ENCODE measurements around the gene RIN3. TPM values are rescaled to one million over a fixed set of nuclear protein-coding genes. Genes with fewer than 3 reads are reported as not detected.
A peak's percentile ranks its signal among the peaks of the same experiment; 100 is the strongest.

The RIN3 gene
- total RNA-seq, 2 donors from 2014 or later, result 22.9 to 26.3 TPM

GRCh38 chr14:92561906-92562479 is 48.4 kb downstream of the RIN3 start:
- no peak for DNase-seq
- intact Hi-C loops (cut with DNase I, micrococcal nuclease), result no loop called here
- no peak for ATAC-seq

DNA sequence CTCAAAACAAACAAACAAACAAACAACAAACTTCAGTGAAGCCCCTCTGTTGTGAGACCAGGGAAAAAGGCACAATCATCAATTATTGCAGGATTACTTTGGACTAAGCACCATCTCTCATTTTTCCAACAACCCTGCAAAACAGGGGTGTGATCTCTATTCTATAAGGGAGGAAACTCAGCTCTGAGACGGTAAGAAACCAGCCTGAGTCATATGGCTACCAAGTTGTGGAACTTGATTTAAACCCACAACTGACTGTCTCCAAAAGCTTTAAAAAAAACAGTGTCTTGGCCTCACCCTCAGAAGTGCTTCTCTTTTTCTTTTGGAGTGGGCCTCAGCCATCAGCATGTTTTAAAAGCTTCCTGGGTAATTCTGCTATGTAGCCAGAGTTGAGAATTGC is 49.8 kb downstream of the RIN3 start:
- peak; percentile 25 for ATAC-seq
- intact Hi-C loops (cut with DNase I, micrococcal nuclease), result no loop called here
- DNase-seq, result no peak

DNA sequence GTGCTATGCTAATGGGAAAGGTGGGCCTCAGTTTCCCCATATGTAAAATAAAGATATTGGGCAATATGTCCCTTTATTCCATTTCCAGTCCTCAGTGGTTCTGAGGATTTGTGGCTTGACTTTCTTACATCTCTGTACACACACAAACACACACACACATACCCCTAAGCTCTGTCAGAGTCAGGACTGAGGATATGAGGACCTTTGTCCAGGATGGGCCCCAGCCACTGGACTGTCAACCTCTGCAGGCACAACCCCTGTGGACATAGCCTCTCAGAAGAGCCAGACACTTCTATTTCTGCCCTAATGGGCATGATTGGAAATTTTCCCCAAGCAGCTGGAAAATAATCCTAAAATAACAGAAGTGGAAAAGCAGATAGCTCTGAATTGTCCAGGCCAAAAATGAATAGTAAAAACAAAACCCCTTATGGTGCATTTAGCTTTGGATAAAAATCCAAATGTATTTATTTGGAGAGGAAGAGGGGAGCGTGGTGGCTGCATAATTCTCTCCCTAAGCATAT is 50.2 kb downstream of the RIN3 start:
- intact Hi-C loops (cut with DNase I, micrococcal nuclease), result no loop called here
- ATAC-seq, result no peak
- no peak for DNase-seq

- DNase-seq (peak in 1 of 2 donors; percentile 36), ATAC-seq (no peak)
- intact Hi-C loops (cut with DNase I, micrococcal nuclease), result no loop called here
These were observed 50.9 kb downstream of the RIN3 start for GRCh38 chr14:92564344-92565039.

- ATAC-seq (no peak), DNase-seq (no peak)
- intact Hi-C loops (cut with DNase I, micrococcal nuclease), result no loop called here
These were observed 51.6 kb downstream of the RIN3 start for GRCh38 chr14:92565040-92565717.

DNA sequence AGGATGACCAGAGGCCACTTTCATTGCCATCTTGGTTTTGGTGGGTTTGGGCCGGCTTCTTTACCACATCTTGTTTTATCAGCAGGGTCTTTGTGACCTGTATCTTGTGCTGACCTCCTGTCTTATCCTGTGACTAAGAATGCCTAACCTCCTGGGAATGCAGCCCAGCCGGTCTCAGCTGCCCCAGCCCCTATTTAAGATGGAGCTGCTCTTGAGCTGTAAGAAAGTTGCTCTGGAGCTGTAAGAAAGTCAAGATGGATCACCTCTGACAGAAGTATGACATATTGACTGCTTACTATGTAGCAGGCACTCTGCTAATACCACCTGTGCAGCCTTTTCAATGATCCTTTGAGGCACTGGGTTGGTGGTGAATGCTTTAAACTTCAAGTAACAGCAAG is 52.1 kb downstream of the RIN3 start:
- no peak for ATAC-seq
- intact Hi-C loops (cut with DNase I, micrococcal nuclease), result no loop called here
- no peak for DNase-seq

GRCh38 chr14:92567173-92567725 is 53.7 kb downstream of the RIN3 start:
- ATAC-seq (no peak), DNase-seq (no peak)
- intact Hi-C loops (cut with DNase I, micrococcal nuclease), result no loop called here

DNA sequence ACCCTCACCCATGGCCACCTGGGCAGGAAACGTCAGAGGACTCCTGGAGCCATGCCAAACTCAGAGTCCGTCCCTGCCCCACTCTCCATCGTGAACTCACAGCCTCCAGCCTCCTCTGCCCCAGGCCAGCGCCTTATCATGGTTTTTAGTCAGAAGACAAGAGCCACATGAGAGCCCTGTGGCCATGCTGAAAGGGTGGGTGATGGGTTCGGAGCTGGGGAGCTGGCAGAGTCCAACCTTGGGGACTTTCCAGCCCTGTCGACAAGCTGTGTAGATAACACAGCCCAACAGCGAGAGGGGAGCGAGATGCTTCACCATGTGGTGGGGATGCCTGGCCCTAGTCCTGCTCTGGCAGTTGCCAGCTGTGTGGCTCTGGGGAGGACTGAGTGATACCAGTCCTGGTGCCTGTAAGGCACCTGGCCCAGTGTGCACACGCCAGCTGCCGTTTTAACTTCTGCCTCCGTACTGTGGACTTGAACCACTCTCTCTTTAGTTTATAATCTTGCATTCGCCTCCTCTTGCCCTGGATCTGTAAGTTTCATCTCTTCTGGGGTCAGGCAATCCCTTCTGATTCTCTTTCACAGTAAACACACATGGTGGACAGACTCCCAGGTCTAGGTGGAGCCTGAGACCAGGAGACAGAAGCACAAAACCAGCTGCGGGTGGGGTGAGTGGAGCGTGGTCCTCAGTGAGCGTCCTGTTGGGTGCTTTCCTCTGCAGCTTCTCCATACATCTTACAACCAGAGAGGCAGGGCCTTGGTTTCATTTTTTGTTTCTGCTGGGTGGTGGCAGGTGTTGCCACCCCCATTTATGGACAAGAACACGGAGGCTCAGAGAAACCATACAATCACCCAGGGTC is 55.3 kb downstream of the RIN3 start:
- no peak for ATAC-seq
- DNase-seq, result no peak

DNA sequence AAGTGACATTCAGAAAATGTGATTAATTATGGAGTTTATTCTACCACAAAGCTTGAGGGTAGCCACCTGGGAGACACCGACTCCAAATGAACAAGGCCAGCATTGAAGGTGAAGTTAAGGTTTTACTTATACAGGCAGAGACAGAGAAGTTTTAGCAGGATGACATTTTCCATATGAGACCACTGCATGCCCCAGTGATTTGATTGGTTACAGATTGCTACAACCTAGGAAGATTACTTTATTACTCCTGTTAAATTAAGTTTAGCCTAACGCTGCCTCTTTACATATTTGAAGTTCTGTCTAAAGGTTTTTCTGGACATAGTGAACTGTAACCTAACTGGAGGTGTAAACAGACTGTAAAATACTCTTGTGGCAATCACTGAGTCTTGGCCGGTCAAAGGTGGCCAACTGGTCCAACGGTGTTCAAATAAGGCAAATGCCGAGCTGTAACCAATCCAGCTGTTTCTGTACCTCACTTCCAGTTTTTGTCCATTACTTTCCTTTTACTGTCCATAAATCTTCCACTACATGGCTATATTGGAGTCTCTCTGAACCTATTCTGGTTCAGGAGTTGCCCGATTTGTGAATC is 57.2 kb downstream of the RIN3 start:
- ATAC-seq (peak; percentile 82), DNase-seq (peak; percentile 64 to 81)
- intact Hi-C loops (cut with DNase I, micrococcal nuclease), result no loop called here

More for the DNA sequence above, 55.3 kb downstream of the RIN3 start:
- intact Hi-C loops (cut with DNase I, micrococcal nuclease), result no loop called here

DNA sequence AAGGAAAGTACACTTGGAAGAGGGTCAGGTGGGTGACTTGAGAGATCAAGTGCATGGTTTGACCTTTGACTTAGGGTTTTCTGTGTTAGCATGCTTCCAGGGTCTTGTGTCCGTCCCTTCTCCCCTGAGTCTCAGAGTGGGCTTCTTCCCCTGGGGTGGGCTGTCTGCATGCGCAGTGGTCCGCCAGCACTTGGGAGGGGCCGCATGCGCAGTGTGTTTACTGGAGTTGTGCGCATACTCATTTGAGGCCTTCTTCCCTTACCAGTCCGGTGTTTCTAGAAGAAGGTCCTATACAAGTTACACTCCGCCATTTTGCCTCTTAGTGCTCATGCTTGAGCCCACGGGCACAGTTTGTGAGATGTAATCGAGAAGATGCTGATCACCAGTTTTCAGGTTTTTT is 58.5 kb downstream of the RIN3 start:
- DNase-seq, result peak in 1 of 2 donors; percentile 2
- no peak for ATAC-seq
- intact Hi-C loops (cut with DNase I, micrococcal nuclease), result no loop called here

DNA sequence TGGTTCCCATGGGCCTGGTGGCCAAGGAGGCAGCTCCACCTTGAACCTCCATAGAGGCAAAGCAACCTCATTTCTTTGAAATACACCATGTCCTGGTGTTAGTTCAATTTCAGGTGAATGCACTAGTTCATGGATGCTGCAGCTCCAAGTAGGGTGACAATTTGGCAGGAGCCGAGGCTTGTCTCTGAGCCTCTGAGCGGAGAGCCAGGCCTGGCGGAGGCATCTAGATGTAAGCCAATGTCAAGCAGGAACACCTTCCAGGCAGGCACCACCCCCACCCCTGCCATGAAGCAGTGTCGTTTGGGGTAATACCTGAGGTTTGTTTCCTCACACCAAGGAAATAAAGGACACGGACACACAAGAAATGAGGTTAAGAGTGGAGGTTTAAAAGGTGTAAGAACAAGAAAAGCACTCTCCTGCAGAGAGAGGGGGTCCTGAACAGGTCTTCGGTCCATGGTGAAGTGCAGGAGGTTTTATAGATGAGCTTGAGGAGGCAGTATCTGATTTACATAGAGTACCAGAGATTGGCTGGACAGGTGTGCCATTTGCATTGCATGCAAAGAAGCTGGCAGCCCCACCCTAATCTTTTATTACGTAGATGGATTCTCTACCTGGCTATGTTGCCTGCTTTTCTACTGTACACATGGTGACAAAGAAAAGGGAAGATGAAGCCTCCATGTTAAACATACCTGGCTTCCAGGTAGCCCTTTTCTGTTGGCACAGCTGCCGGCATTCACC is 60.3 kb downstream of the RIN3 start:
- DNase-seq (peak; percentile 22 to 33), ATAC-seq (peak; percentile 72)
- intact Hi-C loops (cut with DNase I, micrococcal nuclease), result no loop called here

DNA sequence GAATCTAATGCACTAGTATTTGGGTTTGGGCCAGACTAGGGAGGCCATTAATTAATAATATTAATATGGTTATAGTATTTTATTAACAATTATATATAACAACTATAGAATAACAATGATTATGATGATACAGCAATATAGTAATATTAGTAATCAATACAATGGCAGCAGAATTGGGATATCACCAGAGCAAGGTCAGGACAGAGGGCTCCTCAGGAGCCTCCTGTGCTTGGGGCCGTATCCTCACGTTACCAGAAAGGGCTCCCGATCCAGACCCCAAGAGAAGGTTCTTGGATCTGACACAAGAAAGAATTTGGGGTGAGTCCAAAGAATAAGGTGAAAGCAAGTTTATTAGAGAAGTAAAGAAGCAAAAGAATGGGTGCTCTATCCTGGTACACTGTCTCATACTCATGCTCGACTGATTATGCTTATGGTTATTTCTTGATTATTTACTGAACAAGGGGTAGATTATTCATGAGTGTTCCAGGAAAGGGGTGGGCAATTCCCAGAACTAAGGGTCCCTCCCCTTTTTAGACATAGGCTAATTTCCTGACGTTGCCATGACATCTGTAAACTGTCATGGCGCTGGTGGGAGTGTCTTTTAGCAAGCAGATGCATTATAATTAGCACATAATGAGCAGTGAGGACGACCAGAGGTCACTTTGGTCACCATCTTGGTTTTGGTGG is 61.6 kb downstream of the RIN3 start:
- DNase-seq (no peak), ATAC-seq (no peak)
- intact Hi-C loops (cut with DNase I, micrococcal nuclease), result no loop called here

DNA sequence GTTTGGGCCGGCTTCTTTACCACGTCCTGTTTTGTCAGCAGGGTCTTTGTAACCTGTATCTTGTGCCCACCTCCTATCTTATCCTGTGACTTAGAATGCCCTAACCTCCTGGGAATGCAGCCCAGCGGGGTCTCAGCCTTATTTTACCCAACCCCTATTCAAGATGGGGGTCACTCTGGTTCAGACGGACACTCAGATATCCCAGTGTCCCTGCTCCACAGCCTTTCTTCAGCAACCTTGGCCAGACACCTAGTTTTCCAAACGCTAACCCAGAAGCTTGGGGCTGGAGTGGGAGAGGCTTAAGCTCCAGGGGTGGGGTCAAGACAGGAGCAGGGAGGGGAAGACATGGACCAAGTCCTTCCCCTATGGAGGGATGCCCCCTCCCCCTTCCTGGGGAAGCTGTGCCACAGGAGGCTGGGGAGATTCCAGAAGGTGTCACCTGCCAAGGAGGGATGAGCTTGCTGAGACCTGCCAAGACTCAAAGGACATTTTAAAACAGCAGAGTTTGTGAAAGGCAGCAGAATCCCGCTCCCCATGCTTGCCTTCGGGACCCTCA is 62.2 kb downstream of the RIN3 start:
- no peak for ATAC-seq
- intact Hi-C loops (cut with DNase I, micrococcal nuclease), result no loop called here

DNA sequence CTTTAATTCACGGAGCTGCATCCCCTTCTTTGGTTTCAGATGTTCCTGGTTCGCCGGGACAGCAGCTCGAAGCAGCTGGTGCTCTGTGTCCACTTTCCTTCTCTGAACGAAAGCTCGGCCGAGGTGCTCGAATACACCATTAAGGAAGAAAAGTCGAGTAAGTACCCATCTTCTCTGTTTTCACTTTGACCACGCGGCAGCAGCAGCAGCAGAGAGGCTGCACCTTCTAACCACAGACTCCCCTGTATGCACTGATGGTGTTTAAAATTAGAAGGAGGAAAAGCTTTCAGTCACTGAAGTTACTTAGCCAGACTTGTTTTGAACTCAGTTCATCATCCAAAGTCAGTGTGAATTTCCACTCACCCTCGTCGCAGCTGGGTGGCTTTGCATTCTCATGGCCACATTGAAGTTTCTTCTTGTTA is 63.8 kb downstream of the RIN3 start:
- ATAC-seq (no peak), DNase-seq (no peak)
- intact Hi-C loops (cut with DNase I, micrococcal nuclease), result no loop called here

More for the DNA sequence above, 62.2 kb downstream of the RIN3 start:
- no peak for DNase-seq

- intact Hi-C loops (cut with DNase I, micrococcal nuclease), result no loop called here
- no peak for DNase-seq
- ATAC-seq, result no peak
These were observed 64.9 kb downstream of the RIN3 start for GRCh38 chr14:92578511-92578910.

DNA sequence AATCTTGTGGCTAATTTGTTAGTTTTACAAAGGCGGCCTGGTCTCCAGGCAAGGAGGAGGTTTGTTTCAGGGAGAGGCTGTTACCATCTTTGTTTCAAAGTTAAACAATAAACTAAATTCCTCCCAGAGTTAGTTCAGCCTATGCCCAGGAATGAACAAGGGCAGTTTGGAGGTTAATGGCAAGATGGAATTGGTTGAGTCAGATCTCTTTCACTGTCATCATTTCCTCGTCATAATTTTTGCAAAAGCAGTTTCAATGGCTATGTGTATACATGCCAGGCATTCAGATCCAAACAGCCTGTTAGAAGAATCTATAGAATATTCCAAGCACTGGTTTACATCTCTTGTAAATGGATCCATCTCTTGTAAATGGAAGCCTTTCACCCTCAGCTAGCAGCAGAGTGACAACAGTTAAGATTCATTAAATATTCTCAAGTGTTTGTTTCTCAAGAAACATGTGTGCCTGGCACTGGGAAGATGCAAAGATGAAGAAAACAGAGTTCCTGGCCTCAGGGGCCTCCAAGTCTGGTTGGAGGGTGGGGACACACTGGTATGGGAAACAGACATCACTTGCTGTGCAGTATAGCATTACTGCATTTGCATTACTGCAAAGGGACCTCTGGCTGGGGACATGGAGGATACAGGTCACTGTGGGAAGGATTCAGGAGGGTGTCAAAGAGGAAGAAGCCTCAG is 65.8 kb downstream of the RIN3 start:
- no peak for ATAC-seq
- DNase-seq, result no peak
- intact Hi-C loops (cut with DNase I, micrococcal nuclease), result no loop called here

Data from left colon (tissue), 2 donors.